HG03064 (cell line): ENCODE data around the gene ALPK3.
"Not testable (repeated sequence)": the region's sequence is repeated elsewhere in the genome, so short reads cannot be mapped to it uniquely, and the experiment has no call there.

Experiments
- ATAC-seq: cut with Tn5 transposase; IDR thresholded peaks from one replicate; pipeline ENCODE4 v1.9.1; 2021; ENCODE audit warnings: low read depth; ENCODE audit not compliant: unreplicated experiment

Gene ALPK3

GRCh38 chr15:84844964-84845363, 27.8 kb downstream of the ALPK3 start:
- ATAC-seq, result no peak

GRCh38 chr15:84845631-84846030, 28.5 kb downstream of the ALPK3 start:
- not testable (repeated sequence) for ATAC-seq

GRCh38 chr15:84846269-84846668, 29.1 kb downstream of the ALPK3 start:
- no peak for ATAC-seq

GRCh38 chr15:84847382-84847781, 30.2 kb downstream of the ALPK3 start:
- ATAC-seq, result no peak

GRCh38 chr15:84852212-84852611, 35.1 kb downstream of the ALPK3 start:
- ATAC-seq, result no peak

GRCh38 chr15:84855136-84855535, 38.0 kb downstream of the ALPK3 start:
- no peak for ATAC-seq

- ATAC-seq, result no peak
These were observed 38.6 kb downstream of the ALPK3 start for GRCh38 chr15:84855765-84856164.

- no peak for ATAC-seq
These were observed 39.7 kb downstream of the ALPK3 start for GRCh38 chr15:84856731-84857417.

- no peak for ATAC-seq
These were observed 40.4 kb downstream of the ALPK3 start for GRCh38 chr15:84857418-84858004.

- ATAC-seq, result no peak
These were observed 41.1 kb downstream of the ALPK3 start for GRCh38 chr15:84858231-84858630.

GRCh38 chr15:84859144-84859543, 42.0 kb downstream of the ALPK3 start:
- ATAC-seq, result no peak

- ATAC-seq, result no peak
These were observed 42.5 kb downstream of the ALPK3 start for GRCh38 chr15:84859651-84860050.

- ATAC-seq, result no peak
These were observed 44.6 kb downstream of the ALPK3 start for GRCh38 chr15:84861781-84862180.

GRCh38 chr15:84862214-84862975, 45.2 kb downstream of the ALPK3 start:
- no peak for ATAC-seq

GRCh38 chr15:84863565-84864443, 46.6 kb downstream of the ALPK3 start:
- no peak for ATAC-seq

- no peak for ATAC-seq
These were observed 47.3 kb downstream of the ALPK3 start for GRCh38 chr15:84864444-84864795.

GRCh38 chr15:84865074-84865569, 48.0 kb downstream of the ALPK3 start:
- no peak for ATAC-seq

- no peak for ATAC-seq
These were observed 51.1 kb downstream of the ALPK3 start for GRCh38 chr15:84868037-84868880.

GRCh38 chr15:84869510-84869909, 52.4 kb downstream of the ALPK3 start:
- ATAC-seq, result no peak
